ENCODE data around the gene GPR39.

GPR39 gene

DNA sequence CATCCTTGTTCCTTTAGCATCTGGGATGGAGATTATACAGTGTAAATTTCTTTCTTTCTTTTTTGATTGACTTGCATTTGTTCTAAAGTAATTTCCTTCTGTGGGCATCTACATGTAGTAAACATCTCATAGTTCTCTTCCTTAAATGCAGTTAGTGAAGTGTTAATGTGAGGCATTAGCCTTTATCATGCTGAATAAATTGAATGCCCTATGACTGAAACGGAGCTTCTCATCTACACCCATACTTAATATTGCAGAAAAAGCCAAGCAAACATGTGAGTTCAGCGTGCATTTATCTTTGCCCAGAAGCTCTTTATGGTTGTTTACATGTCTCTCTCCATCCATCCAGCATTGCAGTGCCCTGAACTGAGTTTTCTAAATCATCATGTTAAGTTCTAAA lies 195.1 kb downstream of the GPR39 start:
- Histone ChIP-seq H3K27me3 (replicated peaks; ENCODE audit: insufficient read depth, low read length) (no peaks in the 10 kb centered on the region), H3K4me1 (ENCODE audit: low read length) (no peaks in the 10 kb centered on the region), H2AFZ (ENCODE audit: low read length) (no peak overlapping the region), H3K9me2 (replicated peaks; ENCODE audit: insufficient read depth, low read length) (no peaks in the 10 kb centered on the region), H4K20me1 (ENCODE audit: insufficient read depth, low read length) (no peaks in the 10 kb centered on the region), H3K4me2 (ENCODE audit: low read depth, low read length) (no peak overlapping the region), H3F3A (ENCODE audit: insufficient read depth, low read length) (no peaks in the 10 kb centered on the region), H3K79me2 (ENCODE audit: low read length) (no peaks in the 10 kb centered on the region), H3K4me3 (ENCODE audit: low read length) (no peak overlapping the region), H3K36me3 (replicated peaks; ENCODE audit: insufficient read depth, low read length) (no peaks in the 10 kb centered on the region), H3K9me3 (replicated peaks; ENCODE audit: insufficient read depth, low read length) (no peaks in the 10 kb centered on the region), H3K27ac (ENCODE audit: low read length) (no peak overlapping the region), H3K9ac (ENCODE audit: low read length) (no peak overlapping the region)
- DNase-seq = no peak
- TF ChIP-seq, protein P1, sequence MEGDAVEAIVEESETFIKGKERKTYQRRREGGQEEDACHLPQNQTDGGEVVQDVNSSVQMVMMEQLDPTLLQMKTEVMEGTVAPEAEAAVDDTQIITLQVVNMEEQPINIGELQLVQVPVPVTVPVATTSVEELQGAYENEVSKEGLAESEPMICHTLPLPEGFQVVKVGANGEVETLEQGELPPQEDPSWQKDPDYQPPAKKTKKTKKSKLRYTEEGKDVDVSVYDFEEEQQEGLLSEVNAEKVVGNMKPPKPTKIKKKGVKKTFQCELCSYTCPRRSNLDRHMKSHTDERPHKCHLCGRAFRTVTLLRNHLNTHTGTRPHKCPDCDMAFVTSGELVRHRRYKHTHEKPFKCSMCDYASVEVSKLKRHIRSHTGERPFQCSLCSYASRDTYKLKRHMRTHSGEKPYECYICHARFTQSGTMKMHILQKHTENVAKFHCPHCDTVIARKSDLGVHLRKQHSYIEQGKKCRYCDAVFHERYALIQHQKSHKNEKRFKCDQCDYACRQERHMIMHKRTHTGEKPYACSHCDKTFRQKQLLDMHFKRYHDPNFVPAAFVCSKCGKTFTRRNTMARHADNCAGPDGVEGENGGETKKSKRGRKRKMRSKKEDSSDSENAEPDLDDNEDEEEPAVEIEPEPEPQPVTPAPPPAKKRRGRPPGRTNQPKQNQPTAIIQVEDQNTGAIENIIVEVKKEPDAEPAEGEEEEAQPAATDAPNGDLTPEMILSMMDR (IDR thresholded peaks at IDR 0.05; ENCODE audit: low read length) = no peak
- TF ChIP-seq EZH2 (optimal IDR thresholded peaks at IDR 0.05; ENCODE audit: low read depth, low read length) (no peak), EZH2phosphoT487 (IDR thresholded peaks at IDR 0.05; ENCODE audit: low read length) (no peak)

DNA sequence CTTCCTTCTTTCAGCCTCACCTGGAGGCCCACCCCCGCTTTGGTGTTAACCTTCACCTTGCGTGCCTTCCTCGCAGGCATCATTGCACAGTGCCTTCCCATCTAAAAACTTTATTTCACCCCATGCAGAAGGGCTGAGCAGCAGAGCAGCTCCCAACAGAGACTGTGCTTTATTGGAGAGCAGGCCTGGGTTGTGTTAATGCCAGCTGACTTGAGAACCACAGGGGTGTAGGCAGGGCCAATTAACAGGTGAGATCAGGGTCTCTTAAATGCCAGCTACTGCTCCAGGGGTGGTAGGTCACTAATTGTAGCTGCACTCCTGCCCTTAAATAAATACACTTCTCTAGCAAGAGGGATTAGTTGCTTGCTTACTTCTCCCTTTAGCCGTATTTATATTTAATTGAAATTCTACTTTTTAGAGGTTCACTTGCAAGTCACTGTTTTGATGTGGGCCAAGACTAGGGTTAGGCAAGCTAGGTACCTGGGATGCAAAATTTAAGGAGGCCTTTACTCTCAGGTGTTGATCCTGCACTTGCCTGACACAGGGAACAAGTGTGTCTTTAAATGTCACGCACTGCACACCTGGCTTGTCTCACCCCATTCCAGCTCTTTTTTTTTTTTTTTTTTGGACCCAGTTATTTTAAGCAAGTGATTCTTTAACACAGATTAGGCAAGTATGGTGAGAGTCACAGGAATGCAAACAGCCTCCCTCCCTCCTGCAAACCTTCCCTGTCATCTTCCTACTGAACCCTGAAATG lies 198.9 kb downstream of the GPR39 start:
- no peak for DNase-seq
- TF ChIP-seq, protein P1 (IDR thresholded peaks at IDR 0.05; ENCODE audit: low read length) = no peak
- no peak for TF ChIP-seq EZH2phosphoT487 (IDR thresholded peaks at IDR 0.05; ENCODE audit: low read length)
- no peak for TF ChIP-seq EZH2 (optimal IDR thresholded peaks at IDR 0.05; ENCODE audit: low read depth, low read length)
- H3K27me3 ChIP-seq (replicated peaks; ENCODE audit: insufficient read depth, low read length) = no peaks in the 10 kb centered on the region
- no peak overlapping the region for H3K4me2 ChIP-seq (ENCODE audit: low read depth, low read length)
- H2AFZ ChIP-seq (ENCODE audit: low read length) = no peak overlapping the region
- H3K27ac ChIP-seq (ENCODE audit: low read length) = no peak overlapping the region
- H4K20me1 ChIP-seq (ENCODE audit: insufficient read depth, low read length) = no peaks in the 10 kb centered on the region
- H3K36me3 ChIP-seq (replicated peaks; ENCODE audit: insufficient read depth, low read length) = no peaks in the 10 kb centered on the region
- H3K9me3 ChIP-seq (replicated peaks; ENCODE audit: insufficient read depth, low read length) = no peaks in the 10 kb centered on the region
- no peaks in the 10 kb centered on the region for H3K9me2 ChIP-seq (replicated peaks; ENCODE audit: insufficient read depth, low read length)
- H3K4me1 ChIP-seq (ENCODE audit: low read length) = no peaks in the 10 kb centered on the region
- H3K9ac ChIP-seq (ENCODE audit: low read length) = no peak overlapping the region
- H3K4me3 ChIP-seq (ENCODE audit: low read length) = no peak overlapping the region
- no peaks in the 10 kb centered on the region for H3F3A ChIP-seq (ENCODE audit: insufficient read depth, low read length)
- no peaks in the 10 kb centered on the region for H3K79me2 ChIP-seq (ENCODE audit: low read length)

DNA sequence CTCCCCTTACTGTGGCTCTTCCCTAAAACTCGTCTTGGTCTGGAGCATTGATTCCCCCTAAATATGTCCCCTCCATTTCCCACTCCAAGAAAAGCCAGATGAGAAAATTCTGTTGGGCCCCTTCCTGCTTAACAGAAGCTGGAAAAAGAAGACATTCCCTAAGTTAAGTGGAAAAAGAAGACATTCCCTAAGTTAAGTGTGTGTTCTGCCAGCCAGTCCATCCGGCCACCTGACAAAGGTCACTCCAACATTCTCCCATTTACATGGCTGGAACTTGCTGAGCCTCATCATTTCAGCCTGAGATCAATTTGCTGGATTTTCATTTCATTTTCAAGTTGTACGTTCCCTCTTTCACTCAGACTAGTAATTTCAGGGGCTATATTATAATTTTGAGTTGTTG lies 201.4 kb downstream of the GPR39 start:
- Histone ChIP-seq H3K4me2 (ENCODE audit: low read depth, low read length) (no peak overlapping the region), H3K36me3 (replicated peaks; ENCODE audit: insufficient read depth, low read length) (no peaks in the 10 kb centered on the region), H3K4me1 (ENCODE audit: low read length) (no peaks in the 10 kb centered on the region), H3F3A (ENCODE audit: insufficient read depth, low read length) (no peaks in the 10 kb centered on the region), H3K9me3 (replicated peaks; ENCODE audit: insufficient read depth, low read length) (no peaks in the 10 kb centered on the region), H3K9me2 (replicated peaks; ENCODE audit: insufficient read depth, low read length) (no peaks in the 10 kb centered on the region), H3K27ac (ENCODE audit: low read length) (no peak overlapping the region), H2AFZ (ENCODE audit: low read length) (no peak overlapping the region), H3K9ac (ENCODE audit: low read length) (no peak overlapping the region), H3K27me3 (replicated peaks; ENCODE audit: insufficient read depth, low read length) (no peaks in the 10 kb centered on the region), H3K79me2 (ENCODE audit: low read length) (no peaks in the 10 kb centered on the region), H4K20me1 (ENCODE audit: insufficient read depth, low read length) (no peaks in the 10 kb centered on the region), H3K4me3 (ENCODE audit: low read length) (no peak overlapping the region)
- TF ChIP-seq, protein P1 (IDR thresholded peaks at IDR 0.05; ENCODE audit: low read length) = no peak
- TF ChIP-seq EZH2phosphoT487 (IDR thresholded peaks at IDR 0.05; ENCODE audit: low read length) (no peak), EZH2 (optimal IDR thresholded peaks at IDR 0.05; ENCODE audit: low read depth, low read length) (no peak)
- no peak for DNase-seq
